Activated CD8-positive, alpha-beta memory T cell treated with anti-CD3 and anti-CD28 coated beads for 48 hours (primary cell): ENCODE measurements around the gene OR12D3.
"Not testable (repeated sequence)": the region's sequence is repeated elsewhere in the genome, so short reads cannot be mapped to it uniquely, and the experiment has no call there.

Experiments
- DNase-seq, 3 experiments: peaks; one replicate each; pipeline ENCODE4 v3.0.0-alpha.2; 2020; ENCODE audit warnings: low read depth in 2 of 3, low spot score in 2 of 3

OR12D3 gene

GRCh38 chr6:29375191-29375590 lies at the start of gene OR12D3:
Gene OR12D3, minus strand, starts transcription at chr6:29375291. Its CDS starts 4 bp downstream, at chr6:29375287.
- no peak for DNase-seq

- DNase-seq, result no peak
These were observed 49.5 kb upstream of the OR12D3 start for GRCh38 chr6:29424575-29424974.

GRCh38 chr6:29424168-29424567 lies 49.1 kb upstream of the OR12D3 start:
- DNase-seq, result no peak

- DNase-seq, result no peak
These were observed 44.4 kb upstream of the OR12D3 start for GRCh38 chr6:29419516-29419915.

GRCh38 chr6:29414588-29414987 lies 39.5 kb upstream of the OR12D3 start, which contains the start of gene OR12D1:
Gene OR12D1, plus strand, starts transcription at chr6:29414928.
- DNase-seq, result no peak

GRCh38 chr6:29403801-29404200 lies 28.7 kb upstream of the OR12D3 start:
- DNase-seq, result no peak

- no peak for DNase-seq
These were observed 24.4 kb upstream of the OR12D3 start for GRCh38 chr6:29399525-29399924.

- no peak for DNase-seq
These were observed 20.2 kb upstream of the OR12D3 start, which contains the start of gene OR12D2 for GRCh38 chr6:29395331-29395730. Gene OR12D2, plus strand, starts transcription at chr6:29395631. Its CDS starts 1,069 bp downstream, at chr6:29396700.

- no peak for DNase-seq
These were observed 13.4 kb upstream of the OR12D3 start for GRCh38 chr6:29388533-29388932.

GRCh38 chr6:29376003-29376402 lies 912 bp upstream of the OR12D3 start:
- no peak for DNase-seq

- no peak for DNase-seq
These were observed 6.3 kb downstream of the OR12D3 start, which contains the start of gene OR5V1 for GRCh38 chr6:29368765-29369164. Gene OR5V1, minus strand, starts transcription at chr6:29368865. Its CDS starts 12,670 bp downstream, at chr6:29356195.

- no peak for DNase-seq
These were observed 19.5 kb downstream of the OR12D3 start for GRCh38 chr6:29355603-29356002.

GRCh38 chr6:29354980-29355379 lies 20.1 kb downstream of the OR12D3 start:
- DNase-seq, result no peak

GRCh38 chr6:29349348-29349747 lies 25.7 kb downstream of the OR12D3 start:
- DNase-seq, result not testable (repeated sequence)

- DNase-seq, result no peak
These were observed 29.7 kb downstream of the OR12D3 start for GRCh38 chr6:29345380-29345779.

GRCh38 chr6:29336269-29336668 lies 38.8 kb downstream of the OR12D3 start:
- DNase-seq, result no peak

- DNase-seq, result no peak
These were observed 42.4 kb downstream of the OR12D3 start for GRCh38 chr6:29332676-29333075.

- no peak for DNase-seq
These were observed 49.3 kb downstream of the OR12D3 start for GRCh38 chr6:29325777-29326176.
